HepG2 (cell line): ENCODE data around the gene AURKA. TPM values are rescaled to one million over a fixed set of nuclear protein-coding genes. Genes with fewer than 3 reads are reported as not detected.
"Not testable (repeated sequence)": the region's sequence is repeated elsewhere in the genome, so short reads cannot be mapped to it uniquely, and the experiment has no call there.

Experiments used
- ATAC-seq: fragments of 200-7000 bp; cut with Tn5 transposase; 3 replicates; pipeline ENCODE4 v1.9.1; 2020; ENCODE audit warnings: mild to moderate bottlenecking, moderate library complexity
- BruUV-seq: library from RNA; stranded (reverse); fragments of 400-500 nt; replicated peaks from 2 replicates; lab custom pipeline; 2021; lab: Mats Ljungman, UMichigan
- CTCF ChIA-PET: fragments of 300-600 bp; formaldehyde crosslinking; extraction: SDS; loops from one replicate; lab custom pipeline; 2021; ENCODE audit warnings: low total read pairs, inconsistent platforms, low intra/inter-chr PET ratio; lab: Yijun Ruan, JAX
- POLR2A ChIA-PET: fragments of 350-600 bp; sonication (Branson Sonifier 250); formaldehyde crosslinking; loops from one replicate; lab custom pipeline; 2020; ENCODE audit warnings: antibody characterized with exemption, inconsistent platforms; lab: Yijun Ruan, JAX
- DNase-seq: peaks from one replicate; pipeline ENCODE4 v3.0.0-alpha.2; 2015; ENCODE audit warnings: low spot score
- FAIRE-seq: peaks from 3 replicates; lab custom pipeline; 2011; peaks lifted over from hg19 to GRCh38; lab: Jason Lieb, UNC
- H2AFZ ChIP-seq: one replicate; pipeline ENCODE4 v1.6.1; 2011; ENCODE audit warnings: low read length, inconsistent platforms
- H3K27ac ChIP-seq: fragments of 300-600 bp; 3 replicates; pipeline ENCODE4 v1.8.0; 2011; ENCODE audit warnings: mixed run types, mild to moderate bottlenecking, mixed read lengths, low read length, inconsistent platforms; ENCODE audit not compliant: insufficient read depth; ENCODE audit errors: extremely low read length
- H3K27me3 ChIP-seq, 2 experiments: fragments of 200-600 bp in 1 of 2; 2 replicates in 1 of 2; 3 replicates in 1 of 2; pipeline versions ENCODE4 v1.6.0 to v1.8.0; 2011; ENCODE audit warnings: low read length in 2 of 2, mild to moderate bottlenecking in 2 of 2, moderate library complexity in 2 of 2, inconsistent platforms in 1 of 2; ENCODE audit not compliant: insufficient read depth in 2 of 2, control insufficient read depth in 1 of 2
- H3K36me3 ChIP-seq, 2 experiments: fragments of 200-600 bp in 1 of 2; replicated peaks in 1 of 2; 2 replicates in 1 of 2; 3 replicates in 1 of 2; pipeline versions ENCODE4 v1.5.1 to v1.8.0; 2011; ENCODE audit warnings: low read length in 2 of 2, inconsistent platforms in 1 of 2; ENCODE audit not compliant: insufficient read depth in 2 of 2, control insufficient read depth in 1 of 2
- H3K4me1 ChIP-seq: 2 replicates; pipeline ENCODE4 v1.5.1; 2012; ENCODE audit warnings: low read length, inconsistent platforms; ENCODE audit not compliant: insufficient read depth
- H3K4me2 ChIP-seq: 2 replicates; pipeline ENCODE4 v1.6.0; 2011; ENCODE audit warnings: low read depth, low read length, inconsistent platforms
- H3K4me3 ChIP-seq, 3 experiments: fragments of 200-600 bp in 1 of 3; sonication (generic), shearing (Covaris generic) in 1 of 3; replicated peaks in 1 of 3; 2 replicates each; pipeline ENCODE4 v1.5.1; 2011 to 2016; ENCODE audit warnings: low read length in 3 of 3, inconsistent platforms in 2 of 3, low read depth in 2 of 3, mild to moderate bottlenecking in 2 of 3, control low read depth in 1 of 3, mixed read lengths in 1 of 3; ENCODE audit not compliant: insufficient read depth in 1 of 3
- H3K79me2 ChIP-seq: one replicate; pipeline ENCODE4 v1.6.1; 2011; ENCODE audit warnings: low read length, inconsistent platforms; ENCODE audit not compliant: insufficient read depth
- H3K9ac ChIP-seq: 2 replicates; pipeline ENCODE4 v1.6.0; 2011; ENCODE audit warnings: mild to moderate bottlenecking, low read depth, low read length, inconsistent platforms; ENCODE audit not compliant: insufficient read depth
- H3K9me3 ChIP-seq: 2 replicates; pipeline ENCODE4 v1.5.1; 2012; ENCODE audit warnings: mild to moderate bottlenecking, low read length
- H4K20me1 ChIP-seq: 2 replicates; pipeline ENCODE4 v1.6.0; 2011; ENCODE audit warnings: inconsistent platforms, mild to moderate bottlenecking, low read length, moderate library complexity; ENCODE audit not compliant: insufficient read depth
- SALL1 ChIP-seq: sonication (generic); formaldehyde crosslinking; IDR thresholded peaks from 2 replicates; pipeline ENCODE4 v1.8.0; 2022; ENCODE audit warnings: mild to moderate bottlenecking, missing genetic modification reagents
- ZBTB38 ChIP-seq: sonication (generic); formaldehyde crosslinking; IDR thresholded peaks from 2 replicates; pipeline ENCODE4 v1.5.1; 2020; ENCODE audit warnings: mild to moderate bottlenecking, missing genetic modification reagents
- ZHX1 ChIP-seq: sonication (generic); formaldehyde crosslinking; IDR thresholded peaks from 2 replicates; pipeline ENCODE4 v1.8.1; 2022; ENCODE audit warnings: low read depth, mild to moderate bottlenecking, missing genetic modification reagents
- ZNF224 ChIP-seq: sonication (generic); formaldehyde crosslinking; IDR thresholded peaks from 2 replicates; pipeline ENCODE4 v1.5.0; 2020; ENCODE audit warnings: mild to moderate bottlenecking, missing genetic modification reagents
- ZNF567 ChIP-seq: sonication (generic); formaldehyde crosslinking; IDR thresholded peaks from 2 replicates; pipeline ENCODE4 v1.8.1; 2023; ENCODE audit warnings: mild to moderate bottlenecking, missing genetic modification reagents, borderline replicate concordance
- ZNF781 ChIP-seq: sonication (generic); formaldehyde crosslinking; IDR thresholded peaks from 2 replicates; pipeline ENCODE4 v1.5.1; 2020; ENCODE audit warnings: borderline replicate concordance, mild to moderate bottlenecking, missing genetic modification reagents; ENCODE audit errors: not compliant biosample characterization
- WGBS: methylation state at CpG from one replicate; pipeline ENCODE4 v1.1.6; 2017; ENCODE audit warnings: low lambda C conversion rate; 5-methylcytosine and 5-hydroxymethylcytosine counted together
- in situ Hi-C: cut with HindIII; loops from 2 replicates; pipeline ENCODE4 v1.10.0; 2017; ENCODE audit warnings: low pct_unique_long_range_greater_than_20kb; ENCODE audit not compliant: extremely low pct_ligation_motif_present
- intact Hi-C: fragments of 100-400 bp; cut with micrococcal nuclease; formaldehyde crosslinking; loops from one replicate; pipeline ENCODE4 v1.10.0; 2022; ENCODE audit not compliant: unreplicated experiment
- polyA plus RNA-seq, 8 experiments: library from polyadenylated mRNA; depleted of rRNA in 3 of 8; stranded (reverse) in 7 of 8; unstranded in 1 of 8; fragments of >200 nt; fragmentation: Illumina TruSeq in 4 of 8; extraction: Trizol in 4 of 8; gene quantifications; 2 replicates each; pipeline versions ENCODE4 v1.2.1 to v1.2.3, GENCODE V29; 2011 to 2016; ENCODE audit warnings: low read depth in 4 of 8, missing spikeins in 1 of 8, mixed read lengths in 1 of 8; ENCODE audit not compliant: insufficient read depth in 1 of 8
- total RNA-seq, 5 experiments: library from RNA; depleted of rRNA; stranded (reverse); fragments of >200 nt; fragmentation: Illumina TruSeq; extraction: Trizol; gene quantifications; 2 replicates each; pipeline ENCODE4 v1.2.3, GENCODE V29; 2016; ENCODE audit warnings: low read depth in 1 of 5
- TF ChIP-seq, protein P1 (sequence below): sonication (generic); formaldehyde crosslinking; IDR thresholded peaks from 2 replicates; pipeline ENCODE4 v1.8.0; 2022; ENCODE audit warnings: missing genetic modification reagents, mild to moderate bottlenecking, borderline replicate concordance

AURKA gene
- total and polyA plus RNA-seq, 2 of the 13 experiments (the other 11 are each of a cell fraction or from before 2014, with no cell fraction given): 96.4 to 224 TPM

- H3K9me3 ChIP-seq, H4K20me1 ChIP-seq, intact Hi-C loops, FAIRE-seq: not testable (repeated sequence)
- Histone ChIP-seq H3K4me2 (peak overlapping the region; percentile 88), H3K36me3 (peaks cover 7 to 18% of the 10 kb centered on the region in 2 experiments; a peak in 4 of 5 replicates)
- 76% methylated on average over 7 of the region's 7 CpGs for WGBS
- TF ChIP-seq ZNF567 (CRISPR knock-in tag) (0 out of 2 replicates have a peak, but pooled peaks have one; percentile 21), ZNF224 (CRISPR knock-in tag) (0 out of 2 replicates have a peak, but pooled peaks have one; percentile 30), ZBTB38 (peak; percentile 30; the same call in 1 of the 2 replicates), ZNF781 (CRISPR knock-in tag) (peak; percentile 40), SALL1 (CRISPR knock-in tag) (0 out of 2 replicates have a peak, but pooled peaks have one; percentile 10), ZHX1 (CRISPR knock-in tag) (peak; percentile 30; the same call in 1 of the 2 replicates)
- TF ChIP-seq, protein P1, sequence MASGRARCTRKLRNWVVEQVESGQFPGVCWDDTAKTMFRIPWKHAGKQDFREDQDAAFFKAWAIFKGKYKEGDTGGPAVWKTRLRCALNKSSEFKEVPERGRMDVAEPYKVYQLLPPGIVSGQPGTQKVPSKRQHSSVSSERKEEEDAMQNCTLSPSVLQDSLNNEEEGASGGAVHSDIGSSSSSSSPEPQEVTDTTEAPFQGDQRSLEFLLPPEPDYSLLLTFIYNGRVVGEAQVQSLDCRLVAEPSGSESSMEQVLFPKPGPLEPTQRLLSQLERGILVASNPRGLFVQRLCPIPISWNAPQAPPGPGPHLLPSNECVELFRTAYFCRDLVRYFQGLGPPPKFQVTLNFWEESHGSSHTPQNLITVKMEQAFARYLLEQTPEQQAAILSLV: 0 out of 2 replicates have a peak, but pooled peaks have one; percentile 31
- TF ChIP-seq, all 625 proteins: peak for 7; not testable (repeated sequence) for 618
- H3K9ac ChIP-seq: peak overlapping the region; percentile 45; the same call in 1 of the 2 replicates
- H3K27me3 ChIP-seq, BruUV-seq, DNase-seq, H3K79me2 ChIP-seq, H2AFZ ChIP-seq, in situ Hi-C loops, ATAC-seq, CTCF ChIA-PET: not testable (repeated sequence)
- peak overlapping the region; percentile 59 for H3K27ac ChIP-seq
- H3K4me1 ChIP-seq: peaks cover 32% of the 10 kb centered on the region
- H3K4me3 ChIP-seq: peak overlapping the region; percentile 37 to 58 (median 55)
- POLR2A ChIA-PET: interaction anchor here (1.1 to 5.5 kb wide), 4 partner anchors 11 to 57 kb away, joined by 3 to 50 read pairs (median 9); partner anchors contain the start of genes AURKA, CSTF1 and RTF2
Observed at GRCh38 chr20:56411287-56411686, 19.3 kb upstream of the AURKA start.
